ENCODE measurements around the gene GALNT13.

Gene GALNT13

GRCh38 chr2:153944800-153945199 lies 73.1 kb downstream of the GALNT13 start:
- DNase-seq (ENCODE audit: low spot score) = peak; percentile 59

- no peak for DNase-seq (ENCODE audit: low spot score)
These were observed 74.3 kb downstream of the GALNT13 start for GRCh38 chr2:153946036-153946435.

- peak; percentile 68 for DNase-seq (ENCODE audit: low spot score)
These were observed 82.0 kb downstream of the GALNT13 start for GRCh38 chr2:153953761-153954160.

GRCh38 chr2:153963256-153963655 lies 91.5 kb downstream of the GALNT13 start:
- DNase-seq (ENCODE audit: low spot score) = peak; percentile 64

- DNase-seq (ENCODE audit: low spot score) = peak; percentile 66
These were observed 95.7 kb downstream of the GALNT13 start for GRCh38 chr2:153967248-153967973.

- no peak for DNase-seq (ENCODE audit: low spot score)
These were observed 99.5 kb downstream of the GALNT13 start for GRCh38 chr2:153971250-153971649.

- no peak for DNase-seq (ENCODE audit: low spot score)
These were observed 100.1 kb downstream of the GALNT13 start for GRCh38 chr2:153971855-153972254.

GRCh38 chr2:153972412-153972811 lies 100.7 kb downstream of the GALNT13 start:
- no peak for DNase-seq (ENCODE audit: low spot score)

GRCh38 chr2:153986488-153987229 lies 114.9 kb downstream of the GALNT13 start:
- DNase-seq (ENCODE audit: low spot score) = no peak

GRCh38 chr2:153990771-153991170 lies 119.0 kb downstream of the GALNT13 start:
- DNase-seq (ENCODE audit: low spot score) = peak; percentile 28

GRCh38 chr2:154013514-154013913 lies 141.8 kb downstream of the GALNT13 start:
- DNase-seq (ENCODE audit: low spot score) = no peak

GRCh38 chr2:154015233-154015632 lies 143.5 kb downstream of the GALNT13 start:
- no peak for DNase-seq (ENCODE audit: low spot score)

- no peak for DNase-seq (ENCODE audit: low spot score)
These were observed 157.8 kb downstream of the GALNT13 start for GRCh38 chr2:154029504-154029903.

GRCh38 chr2:154032220-154032619 lies 160.5 kb downstream of the GALNT13 start:
- DNase-seq (ENCODE audit: low spot score) = no peak

GRCh38 chr2:154046493-154046892 lies 174.8 kb downstream of the GALNT13 start:
- DNase-seq (ENCODE audit: low spot score) = no peak

GRCh38 chr2:154048905-154049304 lies 177.2 kb downstream of the GALNT13 start:
- DNase-seq (ENCODE audit: low spot score) = no peak

- DNase-seq (ENCODE audit: low spot score) = no peak
These were observed 177.8 kb downstream of the GALNT13 start for GRCh38 chr2:154049561-154049960.

GRCh38 chr2:154067124-154067523 lies 195.4 kb downstream of the GALNT13 start:
- no peak for DNase-seq (ENCODE audit: low spot score)

- DNase-seq (ENCODE audit: low spot score) = no peak
These were observed 207.2 kb downstream of the GALNT13 start for GRCh38 chr2:154078926-154079325.

GRCh38 chr2:154092571-154092970 lies 220.8 kb downstream of the GALNT13 start:
- peak; percentile 63 for DNase-seq (ENCODE audit: low spot score)

GRCh38 chr2:154093856-154094255 lies 222.1 kb downstream of the GALNT13 start:
- peak; percentile 58 for DNase-seq (ENCODE audit: low spot score)

- no peak for DNase-seq (ENCODE audit: low spot score)
These were observed 226.2 kb downstream of the GALNT13 start for GRCh38 chr2:154097833-154098398.

- no peak for DNase-seq (ENCODE audit: low spot score)
These were observed 249.0 kb downstream of the GALNT13 start for GRCh38 chr2:154120706-154121105.
